GM18868 (cell line): ENCODE data around the gene NPTXR.

ENCODE experiments used
- ATAC-seq: cut with Tn5 transposase; IDR thresholded peaks from one replicate; pipeline ENCODE4 v1.9.1; 2021; ENCODE audit warnings: mild to moderate bottlenecking, moderate library complexity; ENCODE audit not compliant: unreplicated experiment

Gene NPTXR

DNA sequence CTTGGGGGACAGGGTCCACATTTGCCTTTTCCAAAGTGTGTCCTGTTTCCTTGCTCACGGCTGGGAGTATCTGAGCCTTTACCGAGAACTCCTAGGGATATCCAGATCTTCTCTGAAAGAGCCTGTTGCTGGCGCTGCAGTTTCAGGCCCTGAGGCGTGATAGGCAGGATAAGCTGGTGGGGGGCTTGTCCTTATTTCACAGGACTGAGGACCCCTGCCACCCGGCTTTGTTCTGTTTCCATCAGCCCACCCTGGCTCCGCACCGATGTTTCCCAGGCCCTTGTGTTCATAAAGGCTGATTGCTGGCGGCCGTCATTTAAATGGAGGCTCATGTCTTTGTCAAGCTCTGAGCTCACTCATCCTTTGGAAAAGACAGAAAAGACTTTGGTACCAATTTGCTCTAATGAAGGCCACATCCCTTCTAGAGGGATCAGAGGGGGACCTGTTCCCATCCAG is 9.4 kb upstream of the NPTXR start:
- ATAC-seq = no peak

DNA sequence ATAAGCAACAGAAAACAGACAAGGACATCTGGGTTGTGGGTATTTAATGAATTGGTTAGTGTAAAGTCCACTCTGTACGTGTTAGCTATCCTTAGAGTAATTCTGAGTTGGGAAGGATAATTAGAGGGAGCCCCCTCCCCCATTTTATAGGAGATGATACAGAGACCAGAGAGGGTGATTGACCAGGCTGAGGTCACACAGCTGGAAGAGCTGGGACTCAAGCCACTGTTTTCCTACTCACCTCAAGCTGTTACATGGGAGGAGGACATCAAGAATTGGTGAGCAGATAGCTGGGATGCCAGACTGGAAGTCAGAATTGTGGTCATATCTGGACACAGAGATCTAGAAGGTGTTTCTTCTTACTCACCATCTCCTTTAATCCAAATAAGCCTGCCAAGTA is 8.7 kb upstream of the NPTXR start:
- no peak for ATAC-seq

DNA sequence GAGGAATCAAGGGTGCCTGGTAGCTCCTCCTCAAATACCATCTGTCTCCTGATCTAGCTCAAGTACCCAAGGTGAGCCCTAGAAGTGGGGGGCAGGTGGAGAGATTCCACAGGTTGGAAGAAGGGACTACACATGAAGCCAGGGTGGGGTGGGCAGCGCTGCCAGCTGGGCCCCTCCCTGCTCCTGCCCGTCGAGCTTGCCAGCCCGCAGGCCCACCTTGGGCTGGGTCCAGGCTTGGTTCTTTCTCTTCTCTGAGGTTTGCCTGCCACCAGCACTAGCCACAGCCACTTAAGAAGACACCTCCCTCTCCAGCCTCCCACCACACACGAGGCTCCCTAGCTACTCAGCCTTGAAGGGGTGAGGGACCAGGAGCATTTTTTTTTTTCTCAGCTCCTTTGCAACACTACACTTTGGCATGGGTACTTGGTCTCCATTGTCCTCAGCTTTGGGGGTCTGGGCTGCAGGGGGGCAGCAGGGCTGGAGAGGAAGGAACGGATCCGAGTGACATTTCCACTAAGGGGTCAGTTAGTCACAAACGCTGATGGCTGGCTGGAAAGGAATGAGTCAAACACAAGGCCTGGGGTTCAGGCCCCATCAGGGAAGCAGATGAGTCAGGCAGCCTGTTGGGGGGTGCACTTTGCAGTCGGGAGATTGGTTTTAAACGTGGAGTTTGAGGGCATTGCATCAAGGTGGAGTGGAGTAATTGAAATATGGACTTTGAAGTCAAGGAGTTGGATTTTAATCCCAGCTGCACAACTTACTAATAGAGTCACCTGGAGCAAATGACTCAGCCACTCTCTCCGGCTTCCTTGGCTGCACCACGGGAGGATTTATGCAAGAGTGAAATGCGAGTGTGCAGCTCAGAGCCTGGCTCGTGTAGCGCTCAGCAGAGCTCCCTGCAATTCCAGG is 7.4 kb upstream of the NPTXR start:
- ATAC-seq = no peak

DNA sequence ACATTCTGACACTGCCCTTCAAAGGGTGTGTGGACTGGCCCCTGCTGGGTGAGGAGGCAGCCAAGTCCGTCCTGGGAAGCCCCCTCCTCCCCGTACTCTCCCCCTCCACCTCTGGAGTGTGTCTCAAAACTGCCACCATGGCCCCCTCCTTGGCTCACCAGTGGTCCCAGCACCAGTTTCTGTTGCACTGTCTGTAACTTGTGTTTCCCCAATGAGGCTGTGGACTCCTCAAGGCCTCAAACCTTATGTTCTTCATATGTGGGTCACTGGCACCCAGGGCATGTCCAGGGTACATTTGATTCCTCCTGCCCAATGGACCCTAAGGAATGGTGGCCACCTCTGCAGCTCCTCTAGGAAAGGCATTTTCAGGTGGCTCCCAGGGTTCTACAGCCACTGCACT is 6.6 kb upstream of the NPTXR start:
- ATAC-seq = no peak

DNA sequence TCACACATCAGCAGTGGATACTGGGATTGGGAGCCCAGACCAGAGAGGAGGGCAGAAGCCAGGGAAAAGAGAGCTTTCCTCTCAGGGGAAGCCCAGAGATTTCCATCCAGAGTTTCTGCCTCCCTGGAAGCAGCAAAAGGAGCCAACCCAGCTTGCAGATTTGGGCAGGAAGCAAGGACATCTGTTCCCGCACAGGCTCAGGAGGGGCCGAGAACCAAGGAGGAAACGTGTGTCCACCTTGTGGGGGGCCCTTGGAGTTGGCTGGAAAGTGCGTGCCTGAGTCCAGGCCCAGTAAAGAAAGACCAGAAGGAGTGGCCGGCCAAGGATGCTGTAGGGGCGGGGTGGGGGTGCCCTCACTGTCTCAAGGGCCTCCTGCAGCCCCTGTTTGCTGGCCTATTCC is 6.0 kb upstream of the NPTXR start:
- ATAC-seq = no peak

DNA sequence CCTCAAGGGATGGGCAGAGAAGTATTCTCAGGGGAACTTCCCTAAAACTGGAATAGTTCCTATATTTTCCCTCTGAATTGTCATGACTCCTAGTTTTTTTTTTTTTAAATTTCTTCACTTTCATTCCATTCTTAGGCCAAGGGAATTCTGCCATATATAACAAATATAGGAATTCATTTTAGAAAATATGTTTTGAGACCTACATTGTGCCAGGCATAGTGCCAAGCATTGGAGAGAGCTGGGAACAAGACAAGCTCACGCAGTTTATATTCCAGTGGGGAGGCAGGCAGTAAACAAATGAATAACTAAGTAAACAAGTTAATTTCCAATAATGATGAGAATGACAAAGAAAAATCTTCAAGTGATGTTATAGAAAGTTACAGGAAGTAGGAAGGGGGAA is 2.6 kb upstream of the NPTXR start:
- ATAC-seq = no peak

DNA sequence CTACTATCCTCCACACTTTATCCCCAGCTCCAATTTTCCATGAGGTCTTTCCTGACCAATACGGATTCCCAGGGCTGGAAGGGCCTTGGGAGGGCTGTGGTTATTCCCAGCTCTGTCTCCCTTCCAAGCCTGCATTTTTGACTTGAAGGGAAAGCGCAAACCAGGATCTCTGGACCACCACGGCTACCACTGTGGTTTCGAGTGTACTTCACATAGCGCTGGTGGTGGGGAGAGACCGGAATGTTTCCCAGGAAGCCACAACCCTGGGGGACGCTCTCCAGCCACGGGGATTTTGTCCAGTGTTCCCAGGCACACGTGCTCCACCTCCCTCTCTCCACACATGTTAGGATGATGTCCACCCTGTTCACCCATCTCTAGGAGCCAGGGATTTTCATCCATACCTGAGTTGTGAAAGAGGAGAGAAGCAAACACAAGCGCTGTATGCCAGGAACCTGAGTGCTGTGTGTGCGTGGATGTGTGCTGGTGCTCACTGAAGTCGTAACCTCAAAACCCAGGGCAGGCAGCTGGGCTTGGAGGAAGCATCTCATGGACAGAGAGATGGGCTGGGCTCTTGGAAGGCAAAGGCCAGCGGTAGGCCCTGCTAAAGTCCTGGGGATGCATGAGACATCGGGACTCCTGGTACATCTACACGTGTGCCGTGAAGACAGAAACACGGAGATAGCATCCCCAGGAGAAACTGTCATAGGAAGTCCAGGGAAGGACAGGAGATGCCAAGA is 1.3 kb upstream of the NPTXR start:
- ATAC-seq = no peak

DNA sequence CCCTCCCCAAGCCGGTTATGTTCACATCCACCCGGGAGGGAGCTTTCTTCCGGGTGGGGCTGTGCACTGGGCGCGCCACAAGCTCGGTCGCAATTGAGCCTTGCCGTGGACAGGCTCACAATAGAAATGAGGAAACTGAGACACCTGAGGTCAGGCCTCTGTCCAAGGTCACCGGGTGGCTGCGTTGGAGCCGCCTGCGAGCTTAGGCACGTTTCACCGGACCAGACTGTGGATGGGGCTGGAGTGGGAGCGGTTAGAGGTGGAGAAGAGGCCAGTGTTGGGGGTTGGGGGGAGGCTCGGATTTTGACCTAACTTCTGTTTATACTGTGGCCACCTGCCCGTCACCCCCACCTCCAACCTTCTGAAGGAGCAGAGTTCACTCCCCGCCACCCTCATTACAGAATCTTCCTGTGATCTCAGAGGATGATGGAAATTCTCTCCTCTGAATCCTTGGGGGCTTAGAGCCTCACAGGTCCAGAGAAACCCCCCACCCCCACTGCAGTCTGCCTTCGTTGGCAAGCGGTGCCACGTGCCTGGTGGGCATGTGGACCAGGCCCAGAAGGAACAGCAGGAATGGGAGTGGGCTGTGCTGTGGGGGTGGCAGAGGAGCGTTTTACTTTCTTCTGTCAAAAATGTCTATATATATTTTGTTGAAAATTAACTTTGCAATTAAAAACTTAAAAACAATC is 631 bp upstream of the NPTXR start:
- no peak for ATAC-seq

DNA sequence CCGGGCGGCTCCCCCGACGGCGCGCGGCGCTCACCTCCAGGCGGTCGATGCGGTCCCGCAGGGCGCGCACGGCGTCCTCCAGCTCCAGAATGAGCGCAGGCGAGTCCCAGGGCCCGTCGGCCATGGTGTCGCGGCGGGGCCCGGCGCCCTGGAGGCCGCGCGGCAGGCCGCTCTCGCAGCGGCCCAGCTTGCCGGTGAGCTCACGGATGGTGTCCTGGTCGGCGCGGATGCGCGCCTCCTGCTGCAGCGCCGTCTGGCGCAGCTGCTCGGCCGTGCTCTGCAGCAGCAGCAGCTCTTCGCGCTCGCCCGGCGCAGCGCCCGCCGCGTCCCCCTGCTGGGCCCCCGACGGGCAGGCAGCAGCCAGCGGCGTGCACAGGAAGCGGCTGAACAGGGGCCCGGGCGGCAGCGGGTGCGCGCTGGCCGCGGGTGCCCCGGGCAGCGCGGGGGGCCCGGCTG is 599 bp downstream of the NPTXR start:
- ATAC-seq = no peak

DNA sequence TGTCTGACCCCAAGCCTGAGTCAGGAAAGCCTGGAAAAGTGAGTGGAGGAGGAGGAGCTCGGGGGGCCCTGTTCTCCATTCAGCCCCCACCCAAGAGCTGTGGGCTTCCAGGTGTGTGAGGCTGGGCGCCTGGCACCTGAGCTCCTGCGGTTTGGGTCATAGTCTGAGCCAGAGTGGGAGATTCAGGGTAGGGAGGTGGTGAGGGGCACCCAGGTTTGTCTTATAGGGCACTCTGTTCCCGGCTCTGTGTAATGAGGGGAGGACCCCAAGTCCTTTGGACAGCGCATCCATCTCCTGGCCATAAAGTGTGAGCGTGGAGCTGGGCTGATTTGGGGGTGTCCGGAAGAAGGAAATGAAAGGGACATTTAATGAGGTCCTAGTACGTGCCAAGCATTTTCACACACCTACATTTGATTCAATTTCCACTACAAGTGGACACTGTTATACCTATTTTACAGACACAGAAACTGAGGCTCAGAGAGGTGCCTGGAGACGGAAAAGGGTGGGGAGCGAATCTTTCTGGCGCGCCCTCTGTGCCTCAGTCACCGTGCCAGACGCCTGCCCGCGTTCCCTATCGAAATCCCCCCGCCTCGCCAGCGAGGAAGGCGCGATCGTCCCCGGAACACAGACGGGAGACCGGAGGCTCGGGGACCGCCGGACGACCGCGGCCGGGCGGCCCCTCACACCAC is 1.2 kb downstream of the NPTXR start:
- no peak for ATAC-seq

DNA sequence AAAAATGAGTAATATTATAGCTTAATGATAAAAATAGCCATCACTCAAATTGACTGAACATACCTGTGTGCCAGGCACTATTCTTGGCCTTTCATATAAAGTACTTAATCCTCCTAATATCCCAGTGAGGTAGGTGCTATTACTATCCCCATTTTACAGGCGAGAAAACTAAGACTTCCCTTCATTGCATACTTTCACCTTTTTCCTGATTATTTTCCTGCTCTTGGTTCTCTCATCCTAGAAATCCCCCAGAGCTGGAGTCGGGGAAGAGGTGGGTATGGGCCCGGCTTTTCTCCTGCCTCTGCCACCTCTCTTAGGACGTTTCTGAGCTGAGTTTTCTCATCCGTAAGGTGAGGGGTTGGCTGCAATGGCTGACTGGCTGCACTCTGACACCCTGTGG is 2.2 kb downstream of the NPTXR start:
- ATAC-seq = no peak

DNA sequence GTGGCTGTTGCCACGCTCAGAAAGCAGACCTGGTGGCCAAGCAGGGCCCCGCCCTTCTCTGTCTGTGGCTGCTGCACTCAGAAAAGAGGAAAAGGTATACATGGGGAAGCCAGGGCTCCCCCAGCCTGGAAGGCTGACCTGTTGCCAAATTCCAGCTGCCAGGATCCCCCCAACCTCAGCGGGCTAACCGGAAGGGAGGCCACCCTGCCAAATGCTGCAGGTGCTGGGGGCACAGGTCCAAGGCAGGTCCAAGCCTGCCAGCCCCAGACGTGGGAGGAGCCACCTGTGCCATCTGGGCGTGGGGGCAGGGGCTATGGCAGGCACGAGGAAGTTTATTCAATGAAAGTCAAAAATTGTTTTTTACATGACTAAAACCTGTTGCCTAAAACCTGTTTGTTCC is 2.6 kb downstream of the NPTXR start:
- no peak for ATAC-seq

DNA sequence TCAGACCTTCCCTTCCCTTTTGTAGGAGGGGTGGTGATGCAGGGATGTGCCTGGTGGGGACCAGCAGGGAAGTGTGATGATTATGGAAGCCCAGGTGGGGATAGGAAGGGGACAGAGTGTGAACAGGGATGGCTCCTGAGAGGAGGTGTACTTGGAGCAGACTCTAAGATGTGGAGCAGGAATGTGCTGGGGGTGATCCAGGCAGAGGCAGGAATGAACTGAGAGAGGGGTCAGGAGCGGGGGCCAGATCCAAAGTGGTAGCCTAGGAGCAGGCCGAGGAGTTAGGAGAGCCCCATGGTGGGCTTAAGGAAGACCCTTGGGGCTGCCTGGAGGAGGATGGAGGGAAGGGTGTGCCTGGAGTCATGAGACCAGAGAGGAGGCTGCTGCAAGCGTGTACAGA is 3.7 kb downstream of the NPTXR start:
- no peak for ATAC-seq

DNA sequence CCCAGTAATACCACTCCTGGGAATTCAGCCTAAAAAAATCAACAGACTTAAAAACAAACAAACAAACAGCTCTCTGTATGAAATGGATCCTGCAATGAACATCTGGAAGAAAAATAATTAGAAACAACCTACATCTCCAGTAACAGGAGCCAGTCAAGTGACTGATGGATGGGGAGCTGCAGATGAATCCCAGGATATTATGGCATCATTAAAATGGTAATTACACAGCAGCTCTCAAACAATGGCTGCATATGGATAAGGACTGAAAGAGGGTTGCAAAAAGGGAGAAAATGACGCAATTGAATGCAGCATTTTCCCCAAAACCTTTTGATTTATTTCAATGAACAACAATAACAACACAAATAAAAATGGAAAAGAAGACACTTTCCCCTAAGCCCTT is 4.1 kb downstream of the NPTXR start:
- no peak for ATAC-seq

DNA sequence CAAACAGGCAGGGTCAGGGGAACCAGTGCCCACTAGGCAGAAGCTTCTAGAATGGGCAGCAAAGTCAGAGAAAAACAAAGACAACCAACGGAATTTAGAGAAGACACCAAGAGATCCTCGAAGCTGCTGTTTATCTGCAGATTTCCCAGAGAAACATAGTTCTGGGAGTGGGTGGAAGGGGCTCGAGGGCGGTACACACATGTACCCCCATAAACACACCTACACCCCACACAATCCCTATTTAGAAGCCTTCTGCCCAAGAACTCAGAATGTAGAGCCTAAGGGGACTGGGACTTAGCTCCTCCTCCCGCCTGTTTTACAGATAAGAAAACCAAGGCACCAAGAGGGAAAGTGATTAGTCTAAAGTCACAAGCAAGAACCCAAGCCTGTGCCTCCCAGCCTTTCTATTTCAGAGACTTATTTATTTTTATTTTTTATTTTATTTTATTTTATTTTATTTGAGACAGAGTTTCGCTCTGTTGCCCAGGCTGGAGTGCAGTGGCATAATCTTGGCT is 6.4 kb downstream of the NPTXR start:
- ATAC-seq = no peak

DNA sequence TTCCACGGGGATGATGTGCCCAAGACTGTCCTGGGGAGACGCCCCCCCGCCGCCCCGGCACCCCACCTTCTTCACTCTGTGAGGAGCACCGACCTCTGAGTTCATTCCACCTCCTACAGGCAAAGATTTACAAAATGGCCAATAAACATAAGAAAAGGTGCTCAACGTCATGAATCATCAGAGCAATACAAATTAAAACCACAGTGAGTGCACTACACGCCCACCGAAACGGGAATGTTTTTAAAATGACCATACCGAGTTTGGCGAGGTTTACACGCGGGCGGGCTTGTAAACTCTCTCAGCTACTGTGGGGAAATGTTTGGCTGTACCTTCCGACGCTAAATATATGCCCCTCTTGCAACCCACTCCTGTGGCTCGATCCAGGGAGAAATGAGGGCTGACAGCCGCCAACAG is 7.9 kb downstream of the NPTXR start:
- no peak for ATAC-seq

DNA sequence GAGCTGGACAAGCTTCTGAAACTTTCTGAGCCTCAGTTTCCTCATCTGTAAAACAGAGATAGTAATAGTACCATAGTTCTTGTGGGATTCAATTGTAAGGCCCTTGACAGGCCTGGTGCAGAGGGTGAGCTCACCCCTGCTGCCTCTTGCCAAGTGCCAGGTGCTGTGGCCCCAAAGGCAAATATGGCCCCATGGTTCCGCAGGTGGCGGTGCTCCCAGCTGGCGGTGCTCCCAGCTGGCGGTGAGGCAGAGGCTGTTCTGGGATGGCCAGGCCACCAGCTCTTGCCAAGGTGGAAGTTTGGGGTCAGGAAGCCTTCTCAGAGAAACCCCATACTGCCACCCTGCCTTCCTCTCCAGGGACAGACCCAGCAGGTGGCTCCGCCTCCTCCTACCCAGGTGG is 8.8 kb downstream of the NPTXR start:
- ATAC-seq = no peak

DNA sequence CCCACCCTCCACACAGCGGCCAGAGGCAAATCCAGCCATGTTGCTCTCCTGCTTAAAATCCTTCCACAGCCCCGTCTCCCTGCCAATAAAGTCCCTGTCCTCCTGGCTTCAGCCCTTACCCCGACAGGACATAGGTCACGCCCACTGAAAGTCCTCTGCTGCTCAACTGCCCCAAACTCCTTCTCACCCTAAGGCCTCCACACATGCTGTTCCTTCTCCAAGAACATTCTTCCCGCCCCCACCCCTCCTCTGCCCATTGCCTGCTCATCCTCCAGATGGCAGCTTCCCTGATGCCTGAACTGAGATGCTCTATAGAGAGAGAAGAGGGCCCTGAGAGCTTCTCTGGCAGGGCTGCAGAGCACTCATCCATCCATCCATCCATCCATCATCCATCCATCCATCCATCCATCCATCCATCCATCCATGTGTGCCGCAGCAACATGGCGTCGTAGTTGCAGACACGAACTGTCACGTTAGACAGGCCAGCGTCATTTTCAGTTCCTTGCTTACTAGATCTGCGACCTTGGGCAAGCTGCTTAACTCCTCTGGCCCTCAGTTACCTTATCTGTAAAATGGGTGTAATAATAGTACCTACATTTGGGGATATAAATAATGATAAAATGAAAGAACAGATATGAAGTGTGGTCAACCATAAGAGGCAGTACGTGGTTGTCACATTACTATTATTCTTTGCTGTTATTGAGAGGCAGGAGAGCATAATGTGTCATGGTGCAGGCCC is 9.4 kb downstream of the NPTXR start:
- ATAC-seq = no peak

DNA sequence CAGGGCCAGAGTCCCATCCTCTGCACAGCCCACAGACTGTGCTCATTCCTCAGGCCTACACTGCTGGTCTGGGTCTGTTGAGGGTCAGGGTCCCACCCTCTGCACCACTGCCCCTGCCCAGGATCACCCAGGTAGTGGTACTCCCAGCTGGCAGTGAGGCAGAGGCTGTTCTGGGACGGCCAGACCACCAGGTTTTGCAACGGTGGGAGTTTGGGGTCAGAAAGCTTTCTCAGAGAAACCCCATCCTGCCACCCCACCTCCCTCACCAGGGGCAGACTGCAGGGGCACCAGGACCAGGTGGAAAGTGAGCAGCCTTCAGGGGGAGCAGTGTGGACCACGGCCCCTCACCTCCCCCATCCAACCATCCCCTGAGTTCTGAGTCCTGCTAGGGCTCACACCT is 10.8 kb downstream of the NPTXR start:
- ATAC-seq = no peak
